NK-92 (cell line): ENCODE measurements around the gene CFAP54.

Experiments
- DNase-seq: peaks from one replicate; lab custom pipeline; 2025; ENCODE audit not compliant: unreplicated experiment; lab: John Stamatoyannopoulos, UW

Gene CFAP54

DNA sequence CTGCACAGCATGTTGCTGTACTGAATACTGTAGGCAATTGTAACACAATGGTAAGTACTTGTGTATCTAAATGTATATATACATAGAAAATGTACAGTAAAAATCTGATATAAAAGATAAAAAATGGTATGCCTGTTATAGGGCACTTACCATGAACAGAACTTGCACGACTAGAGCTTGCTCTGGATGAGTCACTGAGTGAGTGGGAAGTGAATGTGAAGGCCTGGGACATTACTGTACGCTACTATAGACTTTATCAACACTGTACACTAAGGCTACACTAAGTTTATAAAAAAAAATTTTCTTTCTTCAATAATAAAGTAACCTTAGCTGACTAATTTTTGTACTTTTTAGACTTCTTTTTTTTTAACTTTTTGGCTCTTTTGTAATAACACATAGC is 393.5 kb downstream of the CFAP54 start:
- no peak for DNase-seq

GRCh38 chr12:96883571-96883970 is 394.2 kb downstream of the CFAP54 start:
- DNase-seq: no peak

DNA sequence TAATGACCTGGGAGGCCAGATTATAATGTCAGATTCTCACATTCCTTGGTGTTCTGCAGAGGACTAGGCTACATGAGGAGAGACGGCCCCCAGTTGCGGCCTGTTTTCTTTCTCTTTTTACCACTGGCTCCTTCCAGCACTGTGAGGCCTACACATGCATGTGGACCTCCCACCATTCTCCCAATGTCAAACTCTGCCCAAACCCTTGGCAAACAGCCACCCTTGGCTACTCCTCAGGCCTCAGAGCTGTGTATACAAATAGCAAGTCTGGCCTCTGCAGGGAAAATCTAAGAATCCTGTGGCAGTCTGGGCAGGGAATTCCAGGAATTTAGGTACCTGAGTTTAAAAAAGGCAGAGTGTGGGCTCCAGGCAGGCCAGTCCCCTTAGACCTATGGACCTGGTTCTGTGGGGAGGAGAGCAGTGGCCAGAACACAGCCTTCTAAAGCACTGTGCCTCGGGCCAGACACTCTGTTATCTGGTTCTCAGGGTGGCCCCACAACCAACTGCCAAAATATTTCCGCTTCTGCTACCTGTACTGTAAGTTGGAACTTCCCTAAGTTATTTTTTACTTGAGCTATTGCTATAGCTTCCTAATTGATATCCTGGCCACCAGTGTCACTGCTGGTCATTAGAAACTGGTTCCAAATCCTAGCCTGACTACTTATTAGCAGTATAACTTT is 397.8 kb downstream of the CFAP54 start:
- no peak for DNase-seq

DNA sequence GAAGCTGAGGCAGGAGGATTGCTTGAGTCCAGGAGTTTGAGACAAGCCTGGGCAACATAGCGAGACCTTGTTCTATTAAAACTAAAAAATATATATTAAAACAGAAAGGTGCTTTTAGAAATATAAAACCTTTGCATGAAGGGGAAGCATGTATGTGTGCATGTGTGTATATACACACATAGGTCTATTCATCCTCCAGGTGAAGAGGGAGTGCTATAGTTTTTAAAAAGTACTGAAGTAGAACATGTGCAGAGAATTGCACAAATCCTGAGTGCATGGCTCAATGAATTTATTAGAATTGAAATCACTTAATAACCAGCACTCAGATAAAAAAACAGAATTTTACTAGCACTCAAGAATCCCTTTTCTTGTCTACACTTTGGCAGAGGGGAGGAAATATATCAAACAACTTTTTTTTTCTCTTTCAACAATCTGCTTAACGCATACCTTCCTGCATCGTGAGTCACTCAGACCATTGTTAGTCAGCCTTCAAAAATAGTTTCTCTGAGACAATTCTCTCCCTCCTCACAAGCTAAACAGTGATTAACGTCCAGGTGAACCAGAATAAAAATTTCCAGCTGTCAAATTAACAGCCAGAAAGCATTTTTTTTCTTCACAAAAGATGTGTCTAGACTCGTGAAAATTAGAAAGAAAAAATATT is 400.0 kb downstream of the CFAP54 start:
- no peak for DNase-seq

- DNase-seq: no peak
Measured at GRCh38 chr12:96890331-96890730, 401.0 kb downstream of the CFAP54 start.

GRCh38 chr12:96892104-96892503 is 402.7 kb downstream of the CFAP54 start:
- DNase-seq: no peak

- DNase-seq: no peak
Measured at GRCh38 chr12:96897421-96897820, 408.0 kb downstream of the CFAP54 start.

DNA sequence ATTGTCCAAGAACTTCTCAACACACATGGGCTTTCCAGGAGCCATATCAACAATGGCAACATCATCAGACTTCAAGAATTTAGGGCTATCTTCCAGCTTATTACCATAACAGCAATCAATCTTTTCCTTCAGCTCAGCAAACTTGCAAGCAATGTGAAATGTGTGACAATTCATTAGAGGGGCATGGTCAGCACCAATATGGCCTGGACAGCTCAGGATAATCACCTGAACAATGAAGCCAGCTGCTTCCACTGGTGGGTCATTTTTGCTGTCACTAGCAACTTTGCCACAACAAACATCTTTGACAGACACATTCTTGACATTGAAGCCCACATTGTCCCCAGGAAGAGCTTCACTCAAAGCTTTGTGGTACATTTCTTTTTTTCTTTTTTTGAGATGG is 411.8 kb downstream of the CFAP54 start:
- no peak for DNase-seq

GRCh38 chr12:96902076-96902475 is 412.7 kb downstream of the CFAP54 start:
- no peak for DNase-seq

- DNase-seq: no peak
Measured at GRCh38 chr12:96906498-96906848, 417.1 kb downstream of the CFAP54 start.

- DNase-seq: no peak
Measured at GRCh38 chr12:96906849-96907670, 417.7 kb downstream of the CFAP54 start, which contains the start of gene NEDD1. NEDD1 (plus strand) TSS chr12:96907257; CDS start chr12:96909760, 2,503 bp downstream.

GRCh38 chr12:96907671-96908422 is 418.5 kb downstream of the CFAP54 start:
- DNase-seq: no peak

GRCh38 chr12:96908423-96908675 is 419.0 kb downstream of the CFAP54 start:
- no peak for DNase-seq

DNA sequence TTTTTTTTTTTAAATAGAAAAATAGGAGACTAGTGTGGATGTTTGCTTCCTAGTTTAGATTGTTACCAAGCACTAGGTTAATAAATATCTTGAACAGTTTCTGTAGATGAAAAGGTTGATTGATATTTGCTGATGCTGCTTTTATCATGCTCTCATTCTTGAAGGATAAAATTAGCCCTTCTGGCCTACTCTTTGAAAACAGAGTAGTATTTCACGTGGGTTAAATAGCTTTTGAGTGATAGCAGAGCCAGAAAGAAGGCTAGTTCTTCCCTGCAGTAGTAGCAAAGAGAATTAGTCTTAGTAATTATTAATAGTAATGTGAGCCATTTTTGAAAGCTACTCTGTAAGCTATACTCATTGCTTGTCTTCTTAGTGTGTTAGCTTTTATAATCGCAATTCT is 422.9 kb downstream of the CFAP54 start:
- no peak for DNase-seq

DNA sequence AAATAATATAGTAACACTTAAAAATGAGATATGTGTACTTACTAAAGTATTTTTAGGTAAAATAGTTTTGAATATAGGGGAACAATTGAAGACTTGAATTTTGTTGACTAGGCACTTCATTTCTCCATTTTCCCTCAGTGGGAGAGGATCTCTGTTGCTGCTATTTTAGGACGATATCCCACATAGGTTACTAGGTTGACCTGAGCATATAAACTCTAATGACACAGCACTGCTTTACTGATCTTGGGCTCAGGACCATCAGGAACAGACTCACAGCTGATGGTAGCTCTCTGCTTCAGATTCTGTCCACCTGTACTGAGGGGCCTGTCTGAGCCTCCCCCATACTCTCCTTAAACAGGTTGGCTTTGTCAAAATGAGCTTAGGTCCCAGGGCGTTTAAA is 423.6 kb downstream of the CFAP54 start:
- DNase-seq: no peak

DNA sequence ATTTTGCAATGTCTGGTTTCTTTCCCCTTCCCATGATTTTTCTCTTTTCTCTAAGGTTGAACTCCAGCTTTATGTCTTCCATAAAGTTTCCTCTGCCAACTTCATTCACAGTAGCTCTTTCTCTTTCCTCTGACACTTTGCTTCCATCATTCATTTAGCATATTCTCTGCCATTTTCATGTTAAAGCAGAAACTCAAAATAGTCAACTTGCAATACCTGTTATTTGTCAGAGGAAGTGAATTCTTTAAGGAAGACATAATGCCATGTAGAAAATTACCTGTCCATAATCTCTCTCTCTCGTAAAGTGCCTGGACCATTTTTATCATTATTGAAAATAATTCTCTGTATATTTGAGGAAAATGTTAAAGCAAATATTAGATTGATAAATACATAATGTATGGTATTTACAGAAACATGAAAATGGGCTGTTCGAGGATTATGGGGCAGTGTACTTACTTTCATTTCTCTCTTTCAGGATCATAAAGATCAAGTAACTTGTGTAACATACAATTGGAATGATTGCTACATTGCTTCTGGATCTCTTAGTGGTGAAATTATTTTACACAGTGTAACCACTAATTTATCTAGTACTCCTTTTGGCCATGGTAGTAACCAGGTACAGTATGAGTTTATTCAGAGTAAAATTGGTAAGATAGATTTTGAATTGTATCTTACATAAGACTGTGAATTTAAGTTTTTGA is 430.3 kb downstream of the CFAP54 start:
- no peak for DNase-seq
